GM18502 (cell line): ENCODE measurements around the gene KMT2C.
"Not testable (repeated sequence)": the region's sequence is repeated elsewhere in the genome, so short reads cannot be mapped to it uniquely, and the experiment has no call there.

Experiments
- ATAC-seq: cut with Tn5 transposase; IDR thresholded peaks from one replicate; pipeline ENCODE4 v1.9.1; 2021; ENCODE audit warnings: mild to moderate bottlenecking; ENCODE audit not compliant: unreplicated experiment, poor library complexity

Gene KMT2C

DNA sequence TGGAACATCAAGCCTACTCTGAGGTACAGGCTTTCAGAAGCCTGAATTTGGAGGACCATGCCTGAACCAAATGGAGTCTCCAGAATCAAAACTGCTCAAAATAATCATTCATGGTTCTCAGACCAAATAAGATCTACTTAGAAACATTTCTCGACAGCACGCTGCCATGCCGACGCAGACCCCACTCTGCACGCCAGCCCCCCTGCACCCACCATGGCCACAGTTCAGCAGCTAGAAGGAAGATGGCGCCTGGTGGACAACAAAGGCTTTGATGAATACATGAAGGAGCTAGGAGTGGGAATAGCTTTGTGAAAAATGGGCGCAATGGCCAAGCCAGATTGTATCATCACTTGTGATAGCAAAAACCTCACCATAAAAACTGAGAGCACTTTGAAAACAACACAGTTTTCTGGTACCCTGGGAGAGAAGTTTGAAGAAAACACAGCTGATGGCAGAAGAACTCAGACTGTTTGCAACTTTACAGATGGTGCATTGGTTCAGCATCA is 6.6 kb upstream of the KMT2C start:
- no peak for ATAC-seq

DNA sequence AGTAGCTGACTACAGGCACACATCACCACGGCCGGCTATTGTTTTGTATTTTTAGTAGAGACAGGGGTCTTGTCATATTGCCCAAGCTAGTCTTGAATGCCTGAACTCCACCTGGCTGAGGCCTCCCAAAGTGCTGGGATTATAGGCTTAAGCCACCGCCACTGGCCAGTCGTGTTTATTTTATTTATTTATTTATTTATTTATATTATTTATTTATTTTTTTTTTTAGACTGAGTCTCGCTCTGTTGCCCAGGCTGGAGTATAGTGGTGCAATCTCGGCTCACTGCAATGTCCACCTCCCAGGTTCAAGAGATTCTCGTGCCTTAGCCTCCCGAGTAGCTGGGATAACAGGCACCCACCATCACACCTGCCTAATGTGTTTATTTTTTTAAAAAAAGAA is 6.0 kb upstream of the KMT2C start:
- not testable (repeated sequence) for ATAC-seq

DNA sequence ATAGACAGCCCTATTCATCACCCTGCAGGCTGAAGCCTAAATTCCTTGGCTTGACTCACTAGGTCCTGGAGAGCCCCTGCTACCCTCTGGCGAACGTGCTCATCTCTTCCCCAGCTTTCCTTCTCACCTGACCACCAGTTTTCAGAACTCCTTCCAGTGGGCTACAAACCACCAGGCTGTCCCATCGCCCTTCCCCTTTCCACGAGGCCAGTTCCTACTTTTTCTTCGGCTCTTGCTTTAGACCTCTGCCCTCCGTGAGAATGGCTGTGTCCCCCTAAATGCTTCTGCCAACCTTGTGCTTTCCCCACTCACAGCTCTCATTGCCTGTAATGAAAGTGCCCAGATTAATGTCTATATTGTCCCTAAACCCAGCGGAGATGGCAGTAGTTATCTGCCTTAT is 5.4 kb upstream of the KMT2C start:
- ATAC-seq = not testable (repeated sequence)

DNA sequence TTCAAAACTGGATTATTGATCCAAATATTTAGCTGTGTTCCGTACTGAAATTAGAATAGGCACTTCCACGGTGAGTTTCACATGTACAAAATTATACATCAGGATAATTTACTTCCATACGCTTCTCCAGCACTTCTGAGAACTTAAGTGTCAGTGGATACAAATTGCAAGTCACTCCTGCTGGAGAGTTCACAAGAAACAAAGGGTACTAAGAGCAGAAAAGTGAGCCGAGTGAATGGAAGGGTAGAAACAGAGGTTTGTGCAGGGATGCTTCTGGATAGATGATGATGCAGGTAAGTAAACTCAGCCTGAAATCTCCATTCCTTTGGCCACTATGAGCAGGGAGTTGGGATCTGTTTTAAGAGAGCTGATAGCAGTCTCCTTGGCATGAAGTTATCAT is 2.2 kb upstream of the KMT2C start:
- ATAC-seq = not testable (repeated sequence)

DNA sequence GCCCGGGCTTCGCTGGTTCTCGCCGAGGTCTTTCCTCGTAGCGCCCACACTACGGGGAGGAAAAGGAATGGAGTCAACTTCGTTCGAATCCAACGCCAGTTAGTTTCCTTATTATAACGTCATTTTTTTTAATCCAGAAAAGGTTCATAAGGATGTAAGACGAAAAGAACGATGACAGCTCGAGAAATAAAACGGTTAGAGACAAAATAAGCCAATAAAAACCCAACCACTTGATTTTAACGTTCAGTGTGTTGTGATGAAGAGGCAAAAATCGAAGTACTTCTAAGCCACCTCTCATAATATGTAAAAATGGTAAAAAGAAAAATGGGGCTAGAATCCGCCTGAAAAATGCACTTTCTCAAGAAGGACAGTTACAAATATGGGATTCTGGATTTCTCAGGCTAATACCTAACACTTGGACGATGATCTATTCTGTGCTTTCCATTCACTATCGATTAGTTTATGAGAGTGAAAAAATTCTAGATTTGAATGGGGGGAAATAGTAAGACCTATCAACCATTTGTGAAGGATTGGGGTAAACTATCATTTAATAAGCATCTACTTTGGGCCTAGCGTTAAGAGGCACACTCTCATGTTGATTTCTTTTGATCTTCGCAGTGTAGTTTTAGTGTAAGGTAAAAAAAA is 1.2 kb upstream of the KMT2C start:
- not testable (repeated sequence) for ATAC-seq

DNA sequence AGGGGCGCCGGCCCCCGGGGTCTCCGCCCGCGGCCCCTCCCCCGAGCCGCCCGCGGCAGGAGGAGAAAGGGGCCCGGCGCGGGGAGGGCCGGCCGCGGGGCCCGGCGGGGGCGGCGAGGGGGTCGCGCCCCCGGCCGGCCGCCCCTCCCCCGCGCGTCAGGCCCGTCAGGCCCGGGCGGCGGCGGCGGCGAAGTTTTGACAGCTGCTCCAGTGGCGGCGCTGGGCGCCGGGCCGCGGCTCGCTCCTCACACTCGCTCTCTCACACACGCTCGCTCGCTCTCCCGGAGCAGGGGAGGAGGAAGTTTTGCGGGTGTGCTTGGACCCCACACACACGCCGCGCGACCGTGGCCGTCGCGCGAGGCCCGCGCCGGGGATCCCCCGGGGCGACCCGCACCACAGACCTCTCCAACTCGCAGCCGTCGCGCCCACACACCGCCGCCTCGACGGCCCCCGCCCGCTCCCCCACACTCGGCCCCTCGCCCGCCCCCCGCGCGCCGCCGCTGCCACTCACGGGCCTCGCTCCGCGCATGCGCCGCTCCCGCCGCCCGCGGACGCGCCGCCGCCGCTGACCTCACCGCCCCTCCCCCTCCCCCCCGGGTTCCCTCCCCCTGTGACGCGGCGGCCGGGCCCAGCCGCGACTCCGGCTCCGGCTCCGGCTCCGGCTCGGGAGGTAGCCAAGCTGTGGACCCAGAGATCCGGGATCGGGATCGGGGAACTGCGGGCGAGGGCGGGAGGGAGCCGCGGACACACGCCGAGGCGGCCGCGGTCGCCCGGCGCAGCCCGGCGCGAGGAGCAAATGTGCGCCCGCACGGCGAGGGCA is 518 bp upstream of the KMT2C start:
- ATAC-seq = peak; percentile 48

DNA sequence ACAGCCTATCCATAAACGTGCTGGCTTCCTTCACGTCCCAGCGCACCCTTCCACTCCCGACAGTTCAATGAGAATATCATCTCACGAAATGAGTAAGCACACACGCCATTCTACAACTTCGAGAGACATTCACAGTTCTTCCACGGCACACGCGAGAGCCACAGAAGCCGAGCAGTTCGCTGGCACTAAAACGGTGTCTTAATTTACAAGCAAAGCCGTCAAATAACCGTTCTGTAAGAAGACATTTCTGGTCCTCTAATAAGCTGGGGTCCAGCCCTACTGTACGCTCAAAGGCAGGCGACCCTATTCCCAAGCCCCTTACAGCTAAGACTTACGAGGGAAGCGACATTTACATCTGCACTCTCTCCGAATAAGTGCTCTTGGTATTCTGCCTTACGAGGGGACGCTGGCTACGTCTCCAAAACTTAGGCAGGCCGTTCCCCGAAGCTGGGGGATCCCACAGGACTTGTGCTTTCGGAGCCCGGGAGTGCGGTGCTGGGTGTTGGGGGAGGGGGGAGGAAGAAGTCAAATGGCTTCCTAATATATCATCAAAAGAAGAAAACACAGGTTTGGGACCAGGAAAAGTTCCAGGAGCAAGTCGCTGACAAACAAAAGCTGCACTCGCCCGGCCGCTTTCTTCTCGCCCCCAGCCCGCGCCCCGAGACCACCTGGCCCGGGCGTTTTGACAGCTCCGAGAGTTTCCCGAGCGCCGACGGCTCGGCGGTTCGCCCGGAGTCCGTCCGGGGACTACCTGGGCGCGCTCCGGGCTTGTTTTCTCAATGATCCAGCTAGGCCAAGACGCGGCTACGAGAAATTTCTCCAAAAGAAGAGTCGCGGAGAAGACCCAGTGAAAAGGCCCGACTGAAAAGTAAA is 1.1 kb downstream of the KMT2C start:
- peak; percentile 33 for ATAC-seq

DNA sequence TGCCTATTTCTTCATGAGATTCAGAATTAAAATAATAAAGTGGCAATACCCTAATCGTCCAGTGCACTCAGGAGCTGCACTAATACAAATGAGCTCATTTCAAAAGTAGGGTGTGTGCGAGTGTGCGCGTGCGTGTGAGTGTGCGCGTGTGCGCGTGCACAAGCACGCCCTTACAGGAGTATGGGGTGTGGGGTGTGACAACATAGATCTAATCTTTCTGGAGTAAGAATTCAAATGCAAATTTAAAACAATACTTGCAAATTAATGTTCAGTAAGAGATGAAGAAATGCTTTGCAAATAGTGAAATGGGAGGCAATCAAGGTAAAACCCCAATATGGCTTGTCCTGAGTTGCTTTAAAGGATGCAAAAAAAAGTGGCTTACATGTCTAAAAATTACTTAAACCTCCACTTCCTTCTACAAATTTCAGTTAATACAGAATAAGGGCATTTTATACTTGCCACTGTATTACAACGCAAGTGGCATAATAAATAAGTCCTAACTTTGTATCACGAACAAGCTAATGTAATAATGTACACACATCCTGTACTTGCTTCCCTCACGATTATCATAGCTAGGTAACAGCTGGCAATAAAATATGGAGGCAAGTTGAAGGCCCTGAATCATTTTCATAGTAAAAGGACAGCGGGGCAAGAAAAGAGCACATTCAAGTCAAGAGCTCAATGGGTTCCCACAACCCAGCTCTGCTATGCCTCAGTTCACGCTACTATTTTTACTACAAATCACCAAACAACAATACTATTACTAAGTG is 1.9 kb downstream of the KMT2C start:
- ATAC-seq = peak; percentile 30

DNA sequence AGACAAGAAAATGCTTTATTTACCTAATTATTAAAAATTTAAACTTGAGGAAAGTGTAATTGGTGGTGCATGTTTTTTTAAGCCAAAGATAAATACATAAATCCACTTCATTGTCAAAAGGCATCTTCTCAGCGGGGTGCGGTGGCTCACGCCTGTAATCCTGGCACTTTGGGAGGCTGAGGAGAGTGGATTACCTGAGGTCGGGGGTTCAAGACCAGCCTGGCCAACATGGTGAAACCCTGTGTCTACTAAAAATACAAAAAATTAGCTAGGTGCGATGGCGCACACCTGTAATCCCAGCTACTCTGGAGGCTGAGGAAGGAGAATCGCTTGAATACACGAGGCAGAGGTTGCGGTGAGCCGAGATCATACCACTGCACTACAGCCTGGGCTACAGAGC is 3.1 kb downstream of the KMT2C start:
- not testable (repeated sequence) for ATAC-seq

DNA sequence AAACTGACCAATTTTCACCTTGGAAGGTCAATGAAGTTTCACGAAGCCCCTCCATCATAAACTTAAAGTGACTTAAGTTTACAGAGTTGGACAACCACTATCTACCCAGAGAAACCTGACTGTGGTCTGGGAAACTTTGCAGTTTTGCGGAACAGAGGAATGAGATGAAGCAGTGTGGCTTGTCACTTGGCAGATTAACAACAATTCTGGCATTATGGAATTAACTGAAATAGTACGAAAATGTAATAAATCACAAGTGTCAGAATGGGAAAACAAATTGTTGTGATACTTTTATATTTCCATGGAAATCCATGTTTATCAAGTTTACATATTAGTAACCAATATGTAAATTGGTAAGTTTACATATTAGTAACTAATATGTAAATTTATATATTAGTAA is 4.9 kb downstream of the KMT2C start:
- no peak for ATAC-seq

DNA sequence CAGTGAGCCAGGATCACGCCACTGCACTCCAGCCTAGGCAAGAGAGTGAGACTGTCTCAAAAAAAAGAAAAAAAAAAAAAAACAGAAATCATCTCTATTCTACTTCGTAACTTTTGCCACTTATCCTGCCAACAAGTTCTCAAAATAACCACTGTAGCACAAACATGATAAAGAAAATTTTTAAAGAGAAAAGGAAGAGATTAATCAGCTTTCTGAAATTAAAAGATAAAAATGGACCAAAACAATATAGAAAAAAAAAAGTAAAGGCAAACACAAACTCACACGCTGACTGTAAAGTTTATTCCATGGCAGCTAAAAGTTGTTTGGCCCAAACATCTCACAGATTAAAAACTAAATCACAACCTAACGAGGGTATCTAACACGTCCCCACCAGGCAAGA is 5.7 kb downstream of the KMT2C start:
- ATAC-seq = not testable (repeated sequence)

DNA sequence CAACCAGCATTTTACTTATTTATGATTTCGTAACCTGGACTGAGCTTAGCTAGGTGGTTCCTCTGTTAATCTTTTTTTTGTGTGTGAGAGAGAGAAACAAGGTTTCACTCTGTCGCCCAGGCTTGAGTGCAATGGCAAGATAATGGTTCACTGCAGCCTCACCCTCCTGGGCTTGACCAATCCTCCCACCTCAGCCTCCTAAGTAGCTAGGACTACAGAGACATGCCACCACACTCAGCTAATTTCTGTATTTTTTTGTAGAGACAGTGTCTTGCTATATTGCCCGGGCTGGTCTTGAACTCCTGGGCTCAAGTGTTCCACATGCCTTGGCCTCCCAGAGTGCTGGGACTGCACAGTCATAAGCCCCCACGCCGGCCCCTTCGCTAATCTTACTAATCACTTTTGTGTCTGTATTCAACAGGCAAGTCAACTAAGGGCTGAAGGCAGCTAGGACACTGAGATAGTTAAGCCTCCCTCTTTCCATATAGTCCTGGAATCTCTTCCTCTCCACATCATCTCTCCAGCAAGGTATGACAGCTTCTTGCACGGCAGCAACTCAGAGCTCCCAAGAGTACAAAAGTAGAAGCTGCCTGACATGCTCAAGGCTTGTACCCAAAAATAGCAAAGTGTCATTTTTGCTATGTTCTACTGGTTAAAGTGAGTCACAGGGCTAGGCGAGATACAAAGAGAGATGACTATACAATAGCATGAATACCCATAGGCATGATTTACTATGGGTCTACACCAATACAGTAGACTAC is 11.3 kb downstream of the KMT2C start:
- no peak for ATAC-seq

DNA sequence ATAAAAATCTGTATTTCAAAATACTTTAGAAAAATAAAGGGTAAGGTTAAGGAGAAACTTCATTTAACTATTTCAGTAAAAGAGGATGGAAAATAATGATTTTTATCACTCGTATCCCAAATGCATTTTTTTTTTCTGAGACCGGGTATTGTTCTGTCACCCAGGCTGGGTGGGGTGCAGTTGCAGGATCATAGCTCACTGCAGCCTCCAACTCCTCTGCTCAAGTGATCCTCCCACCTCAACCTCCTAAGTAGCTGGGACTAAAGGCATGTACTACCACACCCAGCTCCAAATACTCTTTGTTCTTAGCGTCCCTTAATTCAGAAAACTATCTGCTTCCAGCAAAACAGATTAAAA is 11.8 kb downstream of the KMT2C start:
- no peak for ATAC-seq

DNA sequence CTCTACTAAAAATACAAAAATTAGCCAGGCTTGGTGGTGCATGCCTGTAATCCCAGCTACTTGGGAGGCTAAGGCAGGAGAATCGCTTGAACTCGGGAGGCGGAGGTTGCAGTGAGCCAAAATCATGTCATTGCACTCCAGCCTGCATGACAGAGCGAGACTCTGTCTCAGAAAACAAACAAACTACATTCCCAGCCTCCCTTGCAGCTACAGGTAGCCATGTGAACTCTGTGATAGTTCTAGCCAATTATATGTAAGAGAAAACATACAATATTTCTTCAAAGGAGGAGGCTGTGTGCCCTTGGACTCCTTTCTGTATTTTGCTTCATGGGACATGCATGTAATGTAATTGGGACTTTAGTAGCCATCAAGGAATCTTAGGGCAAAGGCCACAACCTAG is 12.6 kb downstream of the KMT2C start:
- not testable (repeated sequence) for ATAC-seq

DNA sequence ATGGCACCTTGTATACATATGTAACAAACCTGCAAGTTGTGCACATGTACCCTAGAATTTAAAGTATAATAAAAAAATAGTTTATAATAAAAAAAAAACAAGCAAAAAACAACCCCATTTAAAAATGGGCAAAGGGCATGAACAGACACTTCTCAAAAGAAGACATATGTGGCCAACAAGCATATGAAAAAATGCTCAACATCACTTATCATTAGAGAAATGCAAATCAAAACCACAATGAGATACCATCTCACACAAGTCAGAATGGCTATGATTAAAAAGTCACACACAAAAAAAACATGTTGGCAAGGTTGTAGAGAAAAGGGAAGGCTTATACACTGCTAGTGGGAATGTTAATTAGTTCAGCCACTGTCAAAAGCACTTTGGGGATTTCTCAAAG is 14.9 kb downstream of the KMT2C start:
- ATAC-seq = not testable (repeated sequence)

DNA sequence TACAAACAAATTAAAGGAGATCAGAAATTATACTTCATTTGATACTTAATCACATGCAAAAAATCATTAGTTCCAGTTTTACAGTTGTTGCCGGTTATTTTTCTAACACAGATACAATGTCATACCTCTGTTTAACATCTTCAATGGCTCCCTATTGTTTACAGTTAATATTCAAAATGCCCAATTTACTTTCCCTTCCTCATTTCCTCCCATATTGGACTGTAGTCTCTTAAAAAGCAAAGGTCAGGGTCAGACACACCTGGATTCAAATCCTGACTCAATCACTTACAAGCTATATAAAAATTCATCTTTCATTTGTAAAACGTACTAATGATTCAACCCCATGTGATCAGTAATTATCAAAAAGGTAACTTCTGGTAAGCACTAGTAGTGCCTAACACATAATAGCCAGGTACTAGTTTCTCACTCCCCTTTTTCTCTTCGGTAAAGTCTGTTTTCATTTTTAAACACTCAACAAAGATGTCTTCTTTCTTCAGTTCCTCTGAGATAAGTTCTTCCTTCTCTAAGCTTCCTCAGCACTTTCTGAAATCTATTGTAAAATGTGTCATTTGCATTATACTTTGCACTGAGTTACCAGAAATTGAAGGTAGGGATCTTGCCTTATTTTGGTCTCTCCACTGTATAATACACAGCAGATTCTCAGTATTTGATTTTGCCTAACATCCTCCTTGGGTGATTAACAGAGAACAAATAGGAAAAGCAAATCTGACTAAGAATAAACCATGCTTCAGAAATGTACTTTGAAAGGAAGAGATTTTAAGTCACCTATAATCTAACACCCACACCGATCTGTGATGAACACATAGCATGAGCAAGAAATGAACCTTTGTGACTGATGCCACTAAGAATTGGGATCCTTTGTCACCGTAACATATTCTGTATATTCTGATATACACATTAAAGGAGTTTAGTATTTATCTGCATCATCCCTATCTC is 16.1 kb downstream of the KMT2C start:
- no peak for ATAC-seq

DNA sequence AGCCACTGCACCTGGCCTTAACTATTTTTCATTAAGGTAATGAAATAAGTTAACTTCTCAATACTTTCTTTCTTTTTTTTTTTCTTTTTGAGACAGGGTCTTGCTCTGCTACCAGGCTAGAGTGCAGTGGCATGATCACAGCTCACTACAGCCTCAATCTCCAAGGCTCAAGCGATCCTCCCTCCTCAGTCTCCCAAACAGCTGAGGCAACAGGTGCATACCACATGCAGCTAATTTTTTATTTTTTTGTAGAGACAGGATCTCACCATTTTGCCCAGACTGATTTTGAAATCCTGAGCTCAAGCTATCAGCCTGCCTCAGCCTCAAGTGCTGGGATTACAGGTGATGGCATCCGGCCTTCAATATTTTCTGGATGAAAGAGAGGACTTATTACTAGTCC is 21.0 kb downstream of the KMT2C start:
- ATAC-seq = no peak

DNA sequence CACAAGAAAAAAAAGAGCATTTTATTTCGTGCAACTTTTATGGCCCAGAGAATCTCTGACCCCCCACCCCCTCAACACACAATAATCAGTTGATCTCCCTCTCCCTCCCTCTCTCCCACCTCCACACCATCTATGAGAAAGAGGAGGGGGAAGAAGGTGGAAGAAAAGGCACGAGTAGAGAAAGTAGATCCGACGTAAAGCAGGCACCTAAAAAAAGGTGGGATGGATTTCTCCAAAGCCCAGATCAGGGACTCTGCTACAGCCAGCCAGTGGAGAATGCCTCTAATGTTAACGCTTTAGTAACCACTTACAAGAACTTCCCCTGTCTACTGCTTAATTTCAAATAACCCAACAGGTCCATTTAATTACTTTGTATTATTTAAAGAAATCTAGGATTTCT is 24.4 kb downstream of the KMT2C start:
- ATAC-seq = no peak
